8988T (cell line): ENCODE results near the gene ERAP2.

Experiments used
- DNase-seq: peaks from one replicate; pipeline ENCODE4 v3.0.0; 2011

ERAP2 gene

GRCh38 chr5:96968614-96969013 lies 92.3 kb downstream of the ERAP2 start:
- no peak for DNase-seq
